DMS79 (cell line): Measurements from ENCODE around the gene GALM.

Source experiments
- DNase-seq: peaks from one replicate; lab custom pipeline; 2025; lab: John Stamatoyannopoulos, UW

The GALM gene

DNA sequence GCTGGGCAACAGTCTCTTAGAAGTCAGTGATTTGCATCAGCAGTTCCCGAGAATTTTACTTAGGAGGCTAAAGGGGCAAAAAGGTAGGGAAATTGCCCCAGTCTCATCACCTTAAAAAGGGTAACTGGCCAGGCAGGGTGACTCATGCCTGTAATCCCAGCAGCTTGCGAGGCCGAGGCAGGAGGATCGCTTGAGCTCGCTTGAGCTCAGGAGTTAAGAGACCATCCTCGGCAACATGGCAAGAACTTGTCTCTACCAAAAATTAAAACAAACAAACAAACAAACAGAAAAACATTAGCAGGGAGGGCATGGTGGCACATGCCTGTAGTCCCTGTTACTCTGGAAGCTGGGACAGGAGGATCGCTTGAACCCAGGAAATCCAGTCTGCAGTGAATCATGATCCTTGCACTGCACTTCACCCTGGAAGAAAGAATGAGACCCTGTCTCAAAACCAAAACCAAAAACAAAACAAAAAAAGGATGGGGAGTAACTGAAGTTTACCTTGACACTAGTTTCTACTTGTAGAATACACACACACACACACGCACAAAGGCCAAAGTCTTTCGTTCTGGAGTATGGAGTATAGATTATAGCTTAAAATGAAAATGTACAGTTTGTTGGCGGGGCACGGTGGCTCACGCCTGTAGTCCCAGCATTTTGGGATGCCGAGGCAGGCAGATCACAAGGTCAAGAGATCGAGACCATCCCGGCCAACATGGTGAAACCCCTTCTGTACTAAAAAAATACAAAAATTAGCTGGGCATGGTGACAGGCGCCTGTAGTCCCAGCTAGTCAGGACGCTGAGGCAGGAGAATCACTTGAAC lies 109.4 kb downstream of the GALM start:
- DNase-seq = no peak

GRCh38 chr2:38775921-38776225 lies 110.0 kb downstream of the GALM start:
- no peak for DNase-seq

- no peak for DNase-seq
Measured at GRCh38 chr2:38776531-38776930, 110.6 kb downstream of the GALM start.

GRCh38 chr2:38778687-38779082 lies 112.8 kb downstream of the GALM start:
- no peak for DNase-seq

DNA sequence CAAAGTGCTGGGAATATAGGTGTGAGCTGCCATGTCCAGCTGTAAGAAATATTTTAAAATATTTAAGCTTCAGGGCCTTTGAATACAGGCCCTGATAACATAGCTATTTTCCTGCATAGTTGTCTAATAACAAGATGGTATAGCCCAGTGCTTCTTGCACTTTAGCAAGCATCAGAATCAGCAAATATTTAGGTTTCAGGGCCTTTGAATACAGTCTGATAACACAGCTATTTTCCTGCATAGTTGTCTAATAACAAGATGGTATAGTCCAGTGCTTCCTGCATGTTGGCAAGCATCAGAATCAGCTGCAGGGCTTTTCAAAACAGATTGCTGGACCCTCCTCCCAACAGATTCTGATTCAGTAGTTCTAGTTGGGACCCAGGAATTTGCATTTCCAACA lies 117.7 kb downstream of the GALM start:
- no peak for DNase-seq
